C4-2B (cell line): Measurements from ENCODE around the gene RAB40B.

Source experiments
- ZFX ChIP-seq: fragments of 450-650 bp; IDR thresholded peaks from 2 replicates; pipeline ENCODE4 v1.6.1; 2017
- TF ChIP-seq, protein P1 (sequence below): fragments of 450-650 bp; conservative IDR thresholded peaks from 2 replicates; pipeline ENCODE4 v1.5.1; 2017; ENCODE audit warnings: mild to moderate bottlenecking

DNA sequence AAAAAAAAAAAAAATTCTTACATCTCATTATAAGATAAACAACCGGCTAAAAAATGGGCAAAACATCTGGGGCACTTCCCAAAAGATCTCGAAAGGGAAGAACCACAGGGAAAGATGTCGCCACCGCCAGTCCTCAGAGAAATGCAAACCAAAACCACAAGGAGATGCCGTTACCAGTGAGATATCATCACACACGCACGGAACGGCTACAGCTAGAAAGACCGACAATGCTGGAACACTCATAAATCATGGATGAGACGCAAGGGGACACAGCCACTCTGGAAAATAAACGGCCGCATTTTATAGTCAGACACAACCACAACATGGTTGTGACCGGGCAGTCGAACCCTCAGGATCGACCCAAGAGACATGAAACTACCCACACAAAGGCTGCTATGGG lies 74.8 kb downstream of the RAB40B start:
- TF ChIP-seq, protein P1, sequence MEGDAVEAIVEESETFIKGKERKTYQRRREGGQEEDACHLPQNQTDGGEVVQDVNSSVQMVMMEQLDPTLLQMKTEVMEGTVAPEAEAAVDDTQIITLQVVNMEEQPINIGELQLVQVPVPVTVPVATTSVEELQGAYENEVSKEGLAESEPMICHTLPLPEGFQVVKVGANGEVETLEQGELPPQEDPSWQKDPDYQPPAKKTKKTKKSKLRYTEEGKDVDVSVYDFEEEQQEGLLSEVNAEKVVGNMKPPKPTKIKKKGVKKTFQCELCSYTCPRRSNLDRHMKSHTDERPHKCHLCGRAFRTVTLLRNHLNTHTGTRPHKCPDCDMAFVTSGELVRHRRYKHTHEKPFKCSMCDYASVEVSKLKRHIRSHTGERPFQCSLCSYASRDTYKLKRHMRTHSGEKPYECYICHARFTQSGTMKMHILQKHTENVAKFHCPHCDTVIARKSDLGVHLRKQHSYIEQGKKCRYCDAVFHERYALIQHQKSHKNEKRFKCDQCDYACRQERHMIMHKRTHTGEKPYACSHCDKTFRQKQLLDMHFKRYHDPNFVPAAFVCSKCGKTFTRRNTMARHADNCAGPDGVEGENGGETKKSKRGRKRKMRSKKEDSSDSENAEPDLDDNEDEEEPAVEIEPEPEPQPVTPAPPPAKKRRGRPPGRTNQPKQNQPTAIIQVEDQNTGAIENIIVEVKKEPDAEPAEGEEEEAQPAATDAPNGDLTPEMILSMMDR, result no peak
- no peak for TF ChIP-seq ZFX
